Measurements from ENCODE around the gene FAM237B.

The FAM237B gene

GRCh38 chr7:90298145-90299038 is 22.7 kb downstream of the FAM237B start:
- Histone ChIP-seq H4K20me1 (ENCODE audit: insufficient read depth, low read length) (no peaks in the 10 kb centered on the region), H3K27ac (ENCODE audit: low read depth, low read length, poor library complexity, severe bottlenecking) (no peak overlapping the region), H3K9me2 (ENCODE audit: low read depth, low read length) (no peaks in the 10 kb centered on the region), H3K79me2 (ENCODE audit: insufficient read depth, low read length) (no peaks in the 10 kb centered on the region), H3K27me3 (ENCODE audit: insufficient read depth, low read length) (no peaks in the 10 kb centered on the region), H3K4me3 (ENCODE audit: low read depth, low read length, poor library complexity, severe bottlenecking) (no peak overlapping the region), H3K9ac (ENCODE audit: low read length) (no peak overlapping the region), H2AFZ (ENCODE audit: low read length) (no peak overlapping the region), H3F3A (ENCODE audit: insufficient read depth, low read length) (no peaks in the 10 kb centered on the region), H3K4me1 (ENCODE audit: insufficient read depth, low read length, severe bottlenecking) (no peaks in the 10 kb centered on the region), H3K4me2 (ENCODE audit: low read length) (no peak overlapping the region), H3K9me3 (ENCODE audit: low read length) (no peaks in the 10 kb centered on the region), H3K36me3 (ENCODE audit: insufficient read depth, low read length) (no peaks in the 10 kb centered on the region)
- peak; percentile 79 for TF ChIP-seq CTCF (IDR thresholded peaks at IDR 0.05; ENCODE audit: low read length)
- TF ChIP-seq EZH2 (IDR thresholded peaks at IDR 0.05; ENCODE audit: borderline replicate concordance, low read length), result no peak

GRCh38 chr7:90290244-90291113 is 30.6 kb downstream of the FAM237B start:
- Histone ChIP-seq H3K27ac (ENCODE audit: low read depth, low read length, poor library complexity, severe bottlenecking) (no peak overlapping the region), H3K9me2 (ENCODE audit: low read depth, low read length) (no peaks in the 10 kb centered on the region), H2AFZ (ENCODE audit: low read length) (no peak overlapping the region), H3K4me1 (ENCODE audit: insufficient read depth, low read length, severe bottlenecking) (no peaks in the 10 kb centered on the region), H3K9ac (ENCODE audit: low read length) (no peak overlapping the region), H3K36me3 (ENCODE audit: insufficient read depth, low read length) (no peaks in the 10 kb centered on the region), H3K9me3 (ENCODE audit: low read length) (peaks cover 7% of the 10 kb centered on the region; the same call in 1 of the 2 replicates), H3K4me2 (ENCODE audit: low read length) (no peak overlapping the region), H3K79me2 (ENCODE audit: insufficient read depth, low read length) (no peaks in the 10 kb centered on the region), H4K20me1 (ENCODE audit: insufficient read depth, low read length) (no peaks in the 10 kb centered on the region), H3K4me3 (ENCODE audit: low read depth, low read length, poor library complexity, severe bottlenecking) (no peak overlapping the region), H3F3A (ENCODE audit: insufficient read depth, low read length) (no peaks in the 10 kb centered on the region), H3K27me3 (ENCODE audit: insufficient read depth, low read length) (no peaks in the 10 kb centered on the region)
- no peak for TF ChIP-seq CTCF (IDR thresholded peaks at IDR 0.05; ENCODE audit: low read length)
- no peak for TF ChIP-seq EZH2 (IDR thresholded peaks at IDR 0.05; ENCODE audit: borderline replicate concordance, low read length)

GRCh38 chr7:90288154-90288553 is 33.0 kb downstream of the FAM237B start:
- no peaks in the 10 kb centered on the region for H3K79me2 ChIP-seq (ENCODE audit: insufficient read depth, low read length)
- no peak overlapping the region for H3K4me3 ChIP-seq (ENCODE audit: low read depth, low read length, poor library complexity, severe bottlenecking)
- H3K27me3 ChIP-seq (ENCODE audit: insufficient read depth, low read length), result no peaks in the 10 kb centered on the region
- no peak overlapping the region for H3K9ac ChIP-seq (ENCODE audit: low read length)
- H3F3A ChIP-seq (ENCODE audit: insufficient read depth, low read length), result no peaks in the 10 kb centered on the region
- peaks cover 7% of the 10 kb centered on the region; the same call in 1 of the 2 replicates for H3K9me3 ChIP-seq (ENCODE audit: low read length)
- no peak overlapping the region for H2AFZ ChIP-seq (ENCODE audit: low read length)
- H3K36me3 ChIP-seq (ENCODE audit: insufficient read depth, low read length), result no peaks in the 10 kb centered on the region
- H4K20me1 ChIP-seq (ENCODE audit: insufficient read depth, low read length), result no peaks in the 10 kb centered on the region
- H3K27ac ChIP-seq (ENCODE audit: low read depth, low read length, poor library complexity, severe bottlenecking), result no peak overlapping the region
- H3K9me2 ChIP-seq (ENCODE audit: low read depth, low read length), result no peaks in the 10 kb centered on the region
- no peaks in the 10 kb centered on the region for H3K4me1 ChIP-seq (ENCODE audit: insufficient read depth, low read length, severe bottlenecking)
- TF ChIP-seq CTCF (IDR thresholded peaks at IDR 0.05; ENCODE audit: low read length) (no peak), EZH2 (IDR thresholded peaks at IDR 0.05; ENCODE audit: borderline replicate concordance, low read length) (no peak)
- no peak overlapping the region for H3K4me2 ChIP-seq (ENCODE audit: low read length)

Data from OCI-LY1 (cell line).